GM21515 (cell line): Measurements from ENCODE around the gene TMIGD1.
A peak's percentile ranks its signal among the peaks of the same experiment; 100 is the strongest.

Experiments
- ATAC-seq: cut with Tn5 transposase; IDR thresholded peaks from one replicate; pipeline ENCODE4 v1.9.1; 2021; ENCODE audit not compliant: unreplicated experiment

The TMIGD1 gene

GRCh38 chr17:30336369-30337171, 2.7 kb upstream of the TMIGD1 start:
- ATAC-seq: no peak

GRCh38 chr17:30334421-30334820, 564 bp upstream of the TMIGD1 start:
- no peak for ATAC-seq

GRCh38 chr17:30332057-30332542, 1.8 kb downstream of the TMIGD1 start:
- ATAC-seq: peak; percentile 68

- no peak for ATAC-seq
Observed at GRCh38 chr17:30326809-30327208, 7.0 kb downstream of the TMIGD1 start.

GRCh38 chr17:30324723-30325122, 9.1 kb downstream of the TMIGD1 start:
- no peak for ATAC-seq

GRCh38 chr17:30323895-30324319, 9.9 kb downstream of the TMIGD1 start:
- ATAC-seq: no peak

GRCh38 chr17:30323262-30323894, 10.5 kb downstream of the TMIGD1 start:
- no peak for ATAC-seq

GRCh38 chr17:30321314-30321713, 12.5 kb downstream of the TMIGD1 start:
- ATAC-seq: no peak

GRCh38 chr17:30318155-30318554, 15.7 kb downstream of the TMIGD1 start:
- ATAC-seq: no peak

- ATAC-seq: no peak
Observed at GRCh38 chr17:30316736-30317135, 17.1 kb downstream of the TMIGD1 start.

GRCh38 chr17:30315106-30315505, 18.8 kb downstream of the TMIGD1 start:
- ATAC-seq: no peak

GRCh38 chr17:30314474-30314873, 19.4 kb downstream of the TMIGD1 start:
- no peak for ATAC-seq

GRCh38 chr17:30312226-30312625, 21.6 kb downstream of the TMIGD1 start:
- ATAC-seq: no peak

- ATAC-seq: no peak
Observed at GRCh38 chr17:30310562-30310961, 23.3 kb downstream of the TMIGD1 start.

- ATAC-seq: no peak
Observed at GRCh38 chr17:30309591-30309990, 24.3 kb downstream of the TMIGD1 start.

GRCh38 chr17:30308406-30308805, 25.5 kb downstream of the TMIGD1 start:
- no peak for ATAC-seq

GRCh38 chr17:30304778-30305177, 29.1 kb downstream of the TMIGD1 start:
- ATAC-seq: no peak

- ATAC-seq: no peak
Observed at GRCh38 chr17:30302241-30302640, 31.6 kb downstream of the TMIGD1 start.

- ATAC-seq: no peak
Observed at GRCh38 chr17:30300818-30301217, 33.0 kb downstream of the TMIGD1 start.

GRCh38 chr17:30299000-30299399, 34.9 kb downstream of the TMIGD1 start:
- no peak for ATAC-seq

GRCh38 chr17:30297715-30298114, 36.1 kb downstream of the TMIGD1 start:
- ATAC-seq: no peak

- no peak for ATAC-seq
Observed at GRCh38 chr17:30296499-30297080, 37.3 kb downstream of the TMIGD1 start.
